Middle frontal gyrus (tissue), 1 donor: ENCODE results near the gene ATP6AP1.
"Not testable (repeated sequence)": the region's sequence is repeated elsewhere in the genome, so short reads cannot be mapped to it uniquely, and the experiment has no call there.

Experiments
- DNase-seq: peaks from one replicate; pipeline ENCODE4 v3.0.0-alpha.2; 2015; ENCODE audit warnings: low spot score; ENCODE audit errors: extremely low spot score

Gene ATP6AP1

GRCh38 chrX:154398668-154399526 is 29.6 kb upstream of the ATP6AP1 start:
- DNase-seq, result peak; percentile 10

GRCh38 chrX:154399527-154400368 is 28.7 kb upstream of the ATP6AP1 start:
- DNase-seq, result no peak

- not testable (repeated sequence) for DNase-seq
Observed at GRCh38 chrX:154400369-154400817, 28.1 kb upstream of the ATP6AP1 start.

GRCh38 chrX:154401045-154401799 is 27.3 kb upstream of the ATP6AP1 start:
- no peak for DNase-seq

- DNase-seq, result no peak
Observed at GRCh38 chrX:154401918-154402621, 26.4 kb upstream of the ATP6AP1 start.

GRCh38 chrX:154402622-154403127 is 25.8 kb upstream of the ATP6AP1 start:
- DNase-seq, result no peak

GRCh38 chrX:154403192-154403591 is 25.3 kb upstream of the ATP6AP1 start:
- no peak for DNase-seq

GRCh38 chrX:154403858-154404257 is 24.6 kb upstream of the ATP6AP1 start:
- DNase-seq, result no peak

GRCh38 chrX:154404625-154405192 is 23.8 kb upstream of the ATP6AP1 start:
- no peak for DNase-seq

- no peak for DNase-seq
Observed at GRCh38 chrX:154408659-154409221, 19.7 kb upstream of the ATP6AP1 start.

- no peak for DNase-seq
Observed at GRCh38 chrX:154409222-154409871, 19.1 kb upstream of the ATP6AP1 start, which contains the start of gene DNASE1L1. DNASE1L1 (minus strand) TSS chrX:154409254; CDS start chrX:154405568, 3,686 bp downstream.

- no peak for DNase-seq
Observed at GRCh38 chrX:154411981-154412340, 16.5 kb upstream of the ATP6AP1 start.

- no peak for DNase-seq
Observed at GRCh38 chrX:154412468-154412867, 16.0 kb upstream of the ATP6AP1 start.

GRCh38 chrX:154413142-154413541 is 15.3 kb upstream of the ATP6AP1 start:
- DNase-seq, result no peak

GRCh38 chrX:154417157-154417556 is 11.3 kb upstream of the ATP6AP1 start:
- DNase-seq, result no peak

- no peak for DNase-seq
Observed at GRCh38 chrX:154419189-154419588, 9.3 kb upstream of the ATP6AP1 start.

GRCh38 chrX:154419688-154420401 is 8.6 kb upstream of the ATP6AP1 start:
- no peak for DNase-seq

- DNase-seq, result no peak
Observed at GRCh38 chrX:154420402-154420756, 8.1 kb upstream of the ATP6AP1 start.
